ENCODE results near the gene STARD13.

The STARD13 gene

DNA sequence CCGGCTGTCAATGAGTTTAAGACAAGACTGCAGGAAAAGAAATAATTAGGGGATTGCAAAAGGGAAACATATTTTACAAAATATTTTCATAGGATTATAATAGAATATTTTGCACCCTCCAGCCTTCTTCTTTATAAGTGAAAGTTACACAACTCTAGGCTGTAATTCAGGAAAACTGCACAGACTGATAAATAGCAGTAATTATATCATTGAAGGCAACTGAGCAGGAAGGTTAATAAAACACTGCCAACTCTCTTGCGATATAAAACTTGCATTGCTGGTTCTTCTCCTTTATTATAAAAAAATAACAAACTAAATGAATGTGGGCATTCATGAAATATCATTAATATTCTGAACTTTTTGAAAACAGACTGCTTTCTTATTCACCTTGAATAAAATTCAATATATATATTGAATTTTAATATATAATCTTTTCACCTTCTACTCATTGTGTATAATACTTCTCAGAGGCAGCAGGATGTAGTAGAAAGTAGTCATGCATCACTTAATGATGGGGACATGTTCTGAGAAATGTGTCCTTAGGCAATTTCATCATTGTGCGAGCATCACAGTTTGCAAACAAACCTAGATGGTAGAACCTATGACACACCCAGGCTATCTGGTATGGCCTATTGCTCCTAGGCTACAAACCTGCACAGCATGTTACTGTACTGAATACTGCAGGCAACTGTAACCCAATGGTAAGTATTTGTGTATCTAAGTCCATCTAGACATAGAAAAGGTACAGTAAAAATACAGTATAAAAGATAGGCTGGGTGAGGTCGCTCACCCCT, 24.9 kb upstream of the STARD13 start:
- peaks cover 0 to 5% (median 3%) of the 10 kb centered on the region in 5 donors for H3K4me1 ChIP-seq (ENCODE audit: control insufficient read depth in 5 of 5, insufficient read depth in 5 of 5, low read length in 5 of 5)
- H3K27me3 ChIP-seq (ENCODE audit: control insufficient read depth in 5 of 5, insufficient read depth in 4 of 5, low read length in 5 of 5), result no peaks in the 10 kb centered on the region
- H3K9me3 ChIP-seq (ENCODE audit: control insufficient read depth in 5 of 5, low read length in 5 of 5), result no peaks in the 10 kb centered on the region
- no peak overlapping the region for H3K4me3 ChIP-seq (ENCODE audit: low read depth in 1 of 5, low read length in 5 of 5)
- H3K9ac ChIP-seq (ENCODE audit: low read length in 5 of 5), result no peak overlapping the region
- no peaks in the 10 kb centered on the region for H3K36me3 ChIP-seq (ENCODE audit: control insufficient read depth in 5 of 5, insufficient read depth in 5 of 5, low read length in 5 of 5)
- no peak overlapping the region for H3K27ac ChIP-seq (ENCODE audit: low read depth, low read length)

- H3K36me3 ChIP-seq (ENCODE audit: control insufficient read depth in 5 of 5, insufficient read depth in 5 of 5, low read length in 5 of 5), result no peaks in the 10 kb centered on the region
- H3K9ac ChIP-seq (ENCODE audit: low read length in 5 of 5), result no peak overlapping the region
- H3K4me1 ChIP-seq (ENCODE audit: control insufficient read depth in 5 of 5, insufficient read depth in 5 of 5, low read length in 5 of 5), result peaks cover 0 to 5% (median 3%) of the 10 kb centered on the region in 5 donors
- H3K9me3 ChIP-seq (ENCODE audit: control insufficient read depth in 5 of 5, low read length in 5 of 5), result no peaks in the 10 kb centered on the region
- no peak overlapping the region for H3K27ac ChIP-seq (ENCODE audit: low read depth, low read length)
- no peaks in the 10 kb centered on the region for H3K27me3 ChIP-seq (ENCODE audit: control insufficient read depth in 5 of 5, insufficient read depth in 4 of 5, low read length in 5 of 5)
- no peak overlapping the region for H3K4me3 ChIP-seq (ENCODE audit: low read depth in 1 of 5, low read length in 5 of 5)
Measured at GRCh38 chr13:33308863-33309262, 23.3 kb upstream of the STARD13 start.

- Histone ChIP-seq H3K4me3 (ENCODE audit: low read depth in 1 of 5, low read length in 5 of 5) (no peak overlapping the region), H3K9me3 (ENCODE audit: control insufficient read depth in 5 of 5, low read length in 5 of 5) (no peaks in the 10 kb centered on the region), H3K4me1 (ENCODE audit: control insufficient read depth in 5 of 5, insufficient read depth in 5 of 5, low read length in 5 of 5) (peaks cover 0 to 5% (median 3%) of the 10 kb centered on the region in 5 donors), H3K9ac (ENCODE audit: low read length in 5 of 5) (no peak overlapping the region), H3K27me3 (ENCODE audit: control insufficient read depth in 5 of 5, insufficient read depth in 4 of 5, low read length in 5 of 5) (no peaks in the 10 kb centered on the region), H3K27ac (ENCODE audit: low read depth, low read length) (no peak overlapping the region), H3K36me3 (ENCODE audit: control insufficient read depth in 5 of 5, insufficient read depth in 5 of 5, low read length in 5 of 5) (no peaks in the 10 kb centered on the region)
Measured at GRCh38 chr13:33307843-33308242, 22.3 kb upstream of the STARD13 start.

- H3K27ac ChIP-seq (ENCODE audit: low read depth, low read length), result no peak overlapping the region
- no peak overlapping the region for H3K9ac ChIP-seq (ENCODE audit: low read length in 5 of 5)
- H3K27me3 ChIP-seq (ENCODE audit: control insufficient read depth in 5 of 5, insufficient read depth in 4 of 5, low read length in 5 of 5), result no peaks in the 10 kb centered on the region
- H3K4me1 ChIP-seq (ENCODE audit: control insufficient read depth in 5 of 5, insufficient read depth in 5 of 5, low read length in 5 of 5), result no peaks in the 10 kb centered on the region
- no peaks in the 10 kb centered on the region for H3K9me3 ChIP-seq (ENCODE audit: control insufficient read depth in 5 of 5, low read length in 5 of 5)
- peaks cover 0 to 5% (median 0%) of the 10 kb centered on the region in 5 donors for H3K36me3 ChIP-seq (ENCODE audit: control insufficient read depth in 5 of 5, insufficient read depth in 5 of 5, low read length in 5 of 5)
- H3K4me3 ChIP-seq (ENCODE audit: low read depth in 1 of 5, low read length in 5 of 5), result no peak overlapping the region
Measured at GRCh38 chr13:33303855-33304597, 18.5 kb upstream of the STARD13 start.

DNA sequence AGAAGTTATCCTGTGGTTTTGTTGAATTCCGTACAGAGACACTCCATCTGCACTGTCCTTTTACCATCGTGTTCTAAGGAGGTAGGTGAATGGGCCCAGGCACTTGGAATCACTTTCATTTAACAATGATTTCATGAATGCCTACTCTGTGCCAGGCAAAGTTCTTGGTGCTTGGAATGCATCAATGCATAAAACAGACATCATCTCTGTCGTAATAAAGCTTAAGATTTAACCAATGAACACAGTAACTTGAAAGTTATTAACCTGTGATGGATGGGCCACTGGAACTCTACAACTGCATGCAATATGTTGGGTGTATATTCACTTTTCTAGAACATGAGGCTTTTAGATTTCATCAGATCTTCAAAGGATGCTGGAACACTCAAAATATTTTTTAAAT, 14.1 kb upstream of the STARD13 start:
- no peaks in the 10 kb centered on the region for H3K27me3 ChIP-seq (ENCODE audit: control insufficient read depth in 5 of 5, insufficient read depth in 4 of 5, low read length in 5 of 5)
- H3K27ac ChIP-seq (ENCODE audit: low read depth, low read length), result no peak overlapping the region
- H3K36me3 ChIP-seq (ENCODE audit: control insufficient read depth in 5 of 5, insufficient read depth in 5 of 5, low read length in 5 of 5), result peaks cover 0 to 5% (median 0%) of the 10 kb centered on the region in 5 donors
- no peaks in the 10 kb centered on the region for H3K9me3 ChIP-seq (ENCODE audit: control insufficient read depth in 5 of 5, low read length in 5 of 5)
- no peak overlapping the region for H3K4me3 ChIP-seq (ENCODE audit: low read depth in 1 of 5, low read length in 5 of 5)
- H3K9ac ChIP-seq (ENCODE audit: low read length in 5 of 5), result no peak overlapping the region
- H3K4me1 ChIP-seq (ENCODE audit: control insufficient read depth in 5 of 5, insufficient read depth in 5 of 5, low read length in 5 of 5), result no peaks in the 10 kb centered on the region

DNA sequence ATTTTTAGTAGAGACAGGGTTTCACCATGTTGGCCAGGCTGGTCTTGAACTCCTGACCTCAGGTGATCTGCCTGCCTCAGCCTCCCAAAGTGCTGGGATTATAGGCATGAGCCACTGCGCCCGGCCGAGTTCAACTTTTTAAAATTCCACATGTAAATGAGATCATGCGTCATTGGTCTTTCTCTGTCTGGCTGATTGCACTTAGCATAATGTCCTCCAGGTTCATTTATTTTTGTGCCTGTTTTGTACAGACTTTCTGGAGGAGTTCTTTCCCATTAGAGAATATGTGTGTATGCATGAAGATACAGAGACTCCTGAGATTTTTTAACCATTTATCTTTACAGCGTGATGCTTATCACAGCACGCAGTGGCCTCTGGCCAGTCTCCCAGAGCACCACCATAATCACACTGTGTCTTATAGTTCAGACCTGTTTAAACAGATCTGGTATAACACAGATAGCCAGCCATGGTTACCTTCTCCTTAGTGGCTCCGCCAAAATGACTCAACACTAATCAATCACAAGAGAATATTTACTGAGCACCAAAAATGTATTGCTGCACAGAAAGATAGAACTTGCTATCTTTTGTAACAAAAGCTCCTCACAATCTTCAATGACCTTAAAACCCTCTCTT, 11.4 kb upstream of the STARD13 start:
- Histone ChIP-seq H3K4me1 (ENCODE audit: control insufficient read depth in 5 of 5, insufficient read depth in 5 of 5, low read length in 5 of 5) (peaks cover 0 to 7% (median 0%) of the 10 kb centered on the region in 5 donors), H3K4me3 (ENCODE audit: low read depth in 1 of 5, low read length in 5 of 5) (no peak overlapping the region), H3K27ac (ENCODE audit: low read depth, low read length) (no peak overlapping the region), H3K27me3 (ENCODE audit: control insufficient read depth in 5 of 5, insufficient read depth in 4 of 5, low read length in 5 of 5) (no peaks in the 10 kb centered on the region), H3K9me3 (ENCODE audit: control insufficient read depth in 5 of 5, low read length in 5 of 5) (no peaks in the 10 kb centered on the region), H3K9ac (ENCODE audit: low read length in 5 of 5) (no peak overlapping the region), H3K36me3 (ENCODE audit: control insufficient read depth in 5 of 5, insufficient read depth in 5 of 5, low read length in 5 of 5) (peaks cover 0 to 5% (median 0%) of the 10 kb centered on the region in 5 donors)

DNA sequence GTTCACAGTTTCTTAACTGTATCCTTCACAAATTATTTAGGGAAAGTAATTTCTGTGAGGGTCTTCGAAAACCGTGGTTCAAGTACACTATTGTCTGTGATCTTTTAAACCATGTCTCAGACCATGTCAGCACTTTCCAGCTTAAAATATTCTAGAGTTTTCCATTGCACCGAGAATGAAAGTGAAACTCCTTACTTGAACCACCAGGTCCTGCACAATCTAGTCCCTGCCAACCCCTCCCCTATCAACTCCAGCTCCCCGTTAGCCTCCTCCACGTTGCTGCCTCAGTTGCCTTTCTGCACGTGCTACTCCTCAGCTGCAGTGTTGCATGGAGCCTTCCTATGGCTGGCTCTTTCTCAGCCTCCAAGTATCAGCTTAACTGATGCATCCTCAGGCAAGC, 7.2 kb upstream of the STARD13 start:
- Histone ChIP-seq H3K36me3 (ENCODE audit: control insufficient read depth in 5 of 5, insufficient read depth in 5 of 5, low read length in 5 of 5) (no peaks in the 10 kb centered on the region), H3K4me3 (ENCODE audit: low read depth in 1 of 5, low read length in 5 of 5) (peak overlapping the region in 4 of 5 donors; percentile 51 to 71 (median 63)), H3K27ac (ENCODE audit: low read depth, low read length) (no peak overlapping the region), H3K9me3 (ENCODE audit: control insufficient read depth in 5 of 5, low read length in 5 of 5) (no peaks in the 10 kb centered on the region), H3K27me3 (ENCODE audit: control insufficient read depth in 5 of 5, insufficient read depth in 4 of 5, low read length in 5 of 5) (no peaks in the 10 kb centered on the region), H3K9ac (ENCODE audit: low read length in 5 of 5) (no peak overlapping the region), H3K4me1 (ENCODE audit: control insufficient read depth in 5 of 5, insufficient read depth in 5 of 5, low read length in 5 of 5) (peaks cover 0 to 18% (median 14%) of the 10 kb centered on the region in 5 donors)

DNA sequence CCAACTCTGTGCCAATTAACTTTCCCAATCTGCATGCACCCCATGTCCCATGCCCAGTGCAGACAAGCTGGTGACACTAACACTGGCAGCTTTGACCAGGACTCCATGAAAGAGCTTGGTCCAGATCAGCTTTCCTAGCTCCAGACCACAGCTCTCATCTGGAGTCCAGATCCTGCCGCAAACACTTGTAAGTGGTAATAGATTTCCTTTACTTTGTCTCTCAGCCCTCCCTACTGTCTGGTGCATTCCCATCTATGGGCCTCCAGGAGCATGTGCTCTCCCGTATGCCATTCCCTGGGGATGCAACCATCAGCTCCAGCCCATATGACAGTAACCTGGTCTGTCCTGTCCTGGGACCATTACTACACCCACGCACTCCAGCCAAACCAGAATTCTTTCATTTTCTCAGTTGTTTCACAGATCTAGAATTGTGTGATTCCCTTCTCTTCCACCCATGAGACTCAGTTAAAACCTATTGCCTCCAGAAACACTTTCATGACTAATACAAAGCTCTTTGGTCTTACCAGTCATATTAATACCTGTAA, 4.9 kb upstream of the STARD13 start:
- Histone ChIP-seq H3K9ac (ENCODE audit: low read length in 5 of 5) (no peak overlapping the region), H3K36me3 (ENCODE audit: control insufficient read depth in 5 of 5, insufficient read depth in 5 of 5, low read length in 5 of 5) (no peaks in the 10 kb centered on the region), H3K9me3 (ENCODE audit: control insufficient read depth in 5 of 5, low read length in 5 of 5) (no peaks in the 10 kb centered on the region), H3K4me3 (ENCODE audit: low read depth in 1 of 5, low read length in 5 of 5) (peak overlapping the region in 1 of 5 donors; percentile 11), H3K27me3 (ENCODE audit: control insufficient read depth in 5 of 5, insufficient read depth in 4 of 5, low read length in 5 of 5) (no peaks in the 10 kb centered on the region), H3K4me1 (ENCODE audit: control insufficient read depth in 5 of 5, insufficient read depth in 5 of 5, low read length in 5 of 5) (peaks cover 0 to 35% (median 29%) of the 10 kb centered on the region in 5 donors), H3K27ac (ENCODE audit: low read depth, low read length) (peak overlapping the region; percentile 73)

GRCh38 chr13:33289966-33290365, 4.4 kb upstream of the STARD13 start:
- H3K27ac ChIP-seq (ENCODE audit: low read depth, low read length), result peak overlapping the region; percentile 73

More at GRCh38 chr13:33289966-33290365, 4.4 kb upstream of the STARD13 start:
- Histone ChIP-seq H3K36me3 (ENCODE audit: control insufficient read depth in 5 of 5, insufficient read depth in 5 of 5, low read length in 5 of 5) (no peaks in the 10 kb centered on the region), H3K9ac (ENCODE audit: low read length in 5 of 5) (no peak overlapping the region), H3K4me3 (ENCODE audit: low read depth in 1 of 5, low read length in 5 of 5) (no peak overlapping the region), H3K4me1 (ENCODE audit: control insufficient read depth in 5 of 5, insufficient read depth in 5 of 5, low read length in 5 of 5) (peaks cover 0 to 37% (median 29%) of the 10 kb centered on the region in 5 donors), H3K27me3 (ENCODE audit: control insufficient read depth in 5 of 5, insufficient read depth in 4 of 5, low read length in 5 of 5) (no peaks in the 10 kb centered on the region), H3K9me3 (ENCODE audit: control insufficient read depth in 5 of 5, low read length in 5 of 5) (no peaks in the 10 kb centered on the region)

Measured in subcutaneous abdominal adipose tissue (tissue), 5 donors.